HG03342 (cell line): Measurements from ENCODE around the gene KCTD12.
A peak's percentile ranks its signal among the peaks of the same experiment; 100 is the strongest.

Source experiments
- ATAC-seq: cut with Tn5 transposase; IDR thresholded peaks from one replicate; pipeline ENCODE4 v1.9.1; 2021; ENCODE audit warnings: mild to moderate bottlenecking, moderate library complexity; ENCODE audit not compliant: unreplicated experiment

The KCTD12 gene

DNA sequence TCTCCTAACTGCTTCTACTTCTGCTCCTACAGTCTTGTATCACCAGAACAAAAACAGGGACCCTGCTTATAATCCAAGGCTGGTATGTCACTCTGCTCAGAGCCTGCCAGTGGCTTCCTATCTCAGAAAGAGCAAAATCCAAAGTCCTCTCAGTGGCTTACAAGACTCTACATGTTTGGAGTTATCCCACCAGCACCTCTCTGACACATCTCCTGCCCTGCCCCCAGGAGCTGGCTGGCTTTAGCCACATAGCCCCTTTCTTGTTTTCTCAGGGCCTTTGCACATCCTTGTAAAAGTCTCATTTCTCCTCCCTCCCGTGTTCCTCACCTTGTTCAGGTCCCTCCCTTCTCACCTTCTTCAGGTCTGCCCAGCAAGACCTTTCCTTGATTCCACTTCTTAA is 2.2 kb upstream of the KCTD12 start:
- ATAC-seq = no peak

DNA sequence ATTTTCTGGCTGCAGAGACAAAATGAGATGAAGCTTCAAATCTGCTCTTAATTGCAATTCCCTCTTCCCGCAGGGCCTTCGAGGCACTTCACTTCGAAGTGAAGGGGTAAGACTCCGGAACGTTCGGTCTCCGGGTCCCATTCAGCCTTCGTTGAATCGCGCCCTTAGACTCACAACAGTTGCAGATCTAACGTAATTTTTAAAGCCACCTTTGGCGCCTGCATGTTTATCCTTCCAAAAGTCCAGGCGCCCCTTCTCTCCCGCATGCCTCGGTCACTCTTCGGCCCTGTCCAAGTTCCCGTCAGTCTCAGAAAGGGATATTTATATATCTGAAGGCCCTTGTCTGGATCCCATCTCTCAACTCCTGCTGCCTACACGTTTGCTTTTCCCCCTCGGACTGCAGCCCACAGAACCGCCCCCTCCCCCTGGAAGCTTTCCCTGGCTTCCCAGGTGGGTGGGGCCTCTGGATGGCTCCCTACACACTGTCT is 915 bp upstream of the KCTD12 start:
- no peak for ATAC-seq

DNA sequence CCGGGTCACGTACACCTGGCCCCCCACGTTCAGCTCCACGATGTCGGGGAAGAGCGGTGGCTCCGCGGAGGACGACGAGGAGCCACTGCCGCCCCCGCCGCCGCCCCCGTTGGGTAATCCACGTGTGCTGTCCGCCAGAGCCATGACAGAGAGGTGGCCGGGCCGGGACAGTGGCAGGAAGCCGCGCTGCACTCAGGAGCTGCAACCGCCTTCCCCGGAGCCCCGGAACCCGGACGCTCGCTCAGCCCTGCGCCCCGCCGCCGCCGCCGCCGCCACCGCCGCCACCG is 257 bp downstream of the KCTD12 start:
- no peak for ATAC-seq

DNA sequence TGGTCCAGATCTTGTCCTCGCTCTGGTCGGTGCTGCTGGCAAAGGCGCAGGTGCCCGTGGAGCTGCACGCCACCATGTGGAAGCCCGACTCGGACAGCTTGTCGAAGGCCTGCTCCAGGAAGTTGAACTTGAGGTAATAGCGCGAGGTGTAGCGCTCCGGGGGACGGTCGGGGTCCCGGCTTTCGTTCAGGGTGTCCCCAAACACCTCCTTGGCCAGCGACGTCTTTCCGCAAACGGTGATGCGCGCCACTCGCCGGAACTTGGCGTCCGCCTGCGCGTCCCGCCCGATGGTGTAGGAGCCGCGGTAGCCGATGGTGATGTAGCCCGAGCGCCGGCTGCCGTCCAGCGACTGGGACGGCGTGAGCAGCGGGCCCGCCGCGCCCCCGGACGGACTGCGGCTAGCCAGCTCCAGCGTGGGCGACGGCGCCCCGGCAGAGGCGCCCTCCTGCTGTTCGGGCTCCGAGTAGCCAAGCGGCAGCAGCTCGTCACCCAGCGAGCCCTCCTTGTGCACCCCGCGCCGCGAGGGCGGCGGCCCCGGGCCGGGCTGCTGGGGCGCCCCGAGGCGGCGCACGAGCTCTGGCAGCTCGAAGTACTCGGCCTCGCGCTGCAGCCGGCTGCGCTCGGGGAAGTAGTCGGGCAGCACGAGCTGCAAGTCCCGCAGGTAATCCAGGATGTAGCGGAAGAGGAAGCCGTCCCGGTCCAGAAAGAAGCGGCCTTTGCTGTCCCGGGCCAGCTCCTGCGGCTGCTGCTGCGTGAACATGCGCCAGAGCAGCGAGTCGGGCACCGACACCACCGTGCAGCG is 801 bp downstream of the KCTD12 start:
- ATAC-seq = peak; percentile 48

DNA sequence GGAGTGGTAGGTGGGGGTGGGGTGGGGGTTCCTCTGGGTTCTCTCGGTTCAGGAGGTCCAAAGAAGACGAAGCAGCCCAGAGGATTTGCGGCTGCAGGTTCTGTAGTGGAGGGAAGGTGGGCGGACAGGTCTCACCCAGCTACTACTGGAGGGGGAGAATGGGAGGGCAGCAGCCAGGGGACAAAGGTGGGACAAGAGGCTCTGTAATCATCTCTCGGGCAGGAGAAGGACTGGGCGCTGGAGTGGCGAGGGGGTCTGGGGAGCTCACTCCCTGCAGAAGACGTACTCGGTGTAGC is 1.4 kb downstream of the KCTD12 start:
- no peak for ATAC-seq

DNA sequence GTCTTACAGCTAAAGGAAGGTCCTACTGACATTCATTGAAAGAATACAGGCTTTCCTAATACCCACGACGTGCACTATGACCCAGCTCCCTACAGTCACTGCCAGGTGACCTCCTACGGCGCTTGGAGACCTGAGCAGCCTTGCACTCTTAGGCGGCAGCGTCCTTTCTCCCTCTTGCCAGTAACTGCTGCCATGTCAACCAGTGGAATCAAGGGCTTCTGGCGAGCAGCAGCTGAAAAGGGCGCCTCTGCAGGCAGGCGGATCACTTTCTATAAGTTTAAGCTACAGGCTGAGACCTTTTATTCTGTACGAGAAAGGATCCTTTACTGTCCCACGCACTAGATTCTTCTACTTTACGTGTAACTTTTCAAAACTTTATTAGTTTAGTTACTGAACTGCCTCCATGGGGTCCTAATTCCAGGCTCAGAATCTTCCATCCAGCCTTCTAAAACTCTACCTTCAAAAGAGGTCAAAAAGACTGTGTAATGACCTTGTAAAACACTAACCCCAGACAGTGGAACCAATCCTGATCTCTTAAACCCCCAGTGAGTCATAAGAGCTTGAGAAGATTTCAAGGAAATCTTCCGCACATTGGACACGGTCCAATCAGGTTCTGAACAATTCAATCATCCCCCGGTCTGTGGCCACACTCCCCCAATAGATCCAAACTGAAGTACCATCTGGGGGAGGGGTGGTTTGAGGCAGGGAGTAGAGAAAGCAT is 1.9 kb downstream of the KCTD12 start:
- ATAC-seq = no peak

DNA sequence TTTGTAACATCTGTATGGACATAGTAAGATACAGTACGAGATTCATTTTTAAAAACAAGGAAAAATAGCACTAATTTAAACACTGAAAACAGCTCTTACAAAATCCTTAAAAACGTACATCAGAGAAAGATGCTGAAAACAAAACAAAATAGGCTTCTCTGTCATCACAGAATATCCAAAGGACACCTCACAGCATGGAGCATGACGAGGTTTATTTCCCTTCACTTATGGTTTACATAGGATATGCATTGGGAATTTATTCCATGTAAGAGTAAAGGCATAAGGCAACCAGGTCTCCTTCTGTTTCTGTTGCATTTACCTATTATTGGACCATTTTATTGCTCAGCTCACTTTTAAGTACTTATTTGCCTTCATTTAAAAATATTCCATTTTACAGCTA is 3.0 kb downstream of the KCTD12 start:
- ATAC-seq = no peak

DNA sequence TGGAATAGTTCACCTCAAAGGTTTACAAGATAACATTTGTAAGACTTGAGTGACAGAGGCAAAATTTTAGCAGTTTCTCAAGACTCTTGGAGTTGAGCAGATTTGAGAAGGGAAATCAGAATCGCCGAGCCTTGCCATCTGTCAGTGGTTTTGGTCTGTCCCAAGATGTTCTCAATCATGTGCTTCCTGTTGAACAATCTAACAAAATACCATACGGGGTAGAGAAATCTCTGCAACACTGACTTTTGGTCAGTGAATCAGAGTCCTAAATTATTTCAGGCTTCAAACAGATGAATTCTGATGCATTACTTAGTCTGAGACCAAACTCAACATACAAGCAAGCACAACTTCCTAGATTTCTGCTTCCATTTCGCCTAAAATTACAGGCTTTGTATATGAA is 3.8 kb downstream of the KCTD12 start:
- ATAC-seq = no peak

DNA sequence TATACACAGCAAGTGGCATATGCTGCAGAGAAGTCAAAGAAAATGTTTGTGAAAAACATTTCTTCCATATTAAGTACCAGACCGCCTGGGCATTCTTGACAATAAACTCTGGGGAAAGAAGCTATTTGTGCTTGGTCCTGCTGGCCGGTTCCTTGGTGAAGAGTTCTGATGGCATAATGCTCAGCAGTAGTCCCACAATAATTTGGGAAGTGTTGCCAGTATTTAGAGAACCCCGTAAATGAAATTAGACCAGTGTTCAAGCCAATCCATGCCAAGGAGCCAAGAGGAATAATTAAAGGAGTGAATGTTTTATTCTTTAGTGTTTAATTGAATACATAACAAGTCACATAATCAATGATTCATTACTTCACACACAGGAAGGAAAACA is 6.3 kb downstream of the KCTD12 start:
- no peak for ATAC-seq

DNA sequence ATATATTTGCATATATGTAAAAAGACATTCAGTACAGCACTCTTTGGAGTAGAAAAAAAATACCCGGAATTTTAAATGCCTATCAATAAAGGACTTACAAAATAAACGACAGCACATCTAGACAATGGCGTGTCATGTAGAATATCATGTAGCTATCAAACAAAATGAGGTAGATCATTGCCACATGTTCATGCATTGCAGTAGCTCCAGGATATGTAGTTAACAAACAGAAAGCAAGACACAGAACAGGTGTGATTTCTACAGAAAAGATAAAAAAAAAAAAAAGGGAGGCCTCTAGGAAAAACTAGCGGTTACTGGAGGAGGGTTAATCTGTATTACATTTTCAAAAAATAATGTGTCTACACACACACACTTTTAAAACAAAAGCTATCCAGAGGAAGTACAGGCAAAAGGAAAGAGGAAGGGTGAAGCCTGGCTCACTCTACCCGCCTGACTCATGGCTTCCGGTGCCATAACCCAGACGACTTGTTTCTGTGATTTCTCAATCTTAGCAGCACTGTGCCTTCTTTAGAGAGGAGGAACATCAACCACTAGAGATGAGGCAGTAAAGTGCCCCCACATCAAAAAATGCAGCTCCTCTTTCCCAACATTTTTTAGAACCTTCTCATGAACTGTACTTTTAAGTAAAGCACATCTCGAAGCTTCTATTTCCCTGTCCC is 6.9 kb downstream of the KCTD12 start:
- peak; percentile 97 for ATAC-seq

DNA sequence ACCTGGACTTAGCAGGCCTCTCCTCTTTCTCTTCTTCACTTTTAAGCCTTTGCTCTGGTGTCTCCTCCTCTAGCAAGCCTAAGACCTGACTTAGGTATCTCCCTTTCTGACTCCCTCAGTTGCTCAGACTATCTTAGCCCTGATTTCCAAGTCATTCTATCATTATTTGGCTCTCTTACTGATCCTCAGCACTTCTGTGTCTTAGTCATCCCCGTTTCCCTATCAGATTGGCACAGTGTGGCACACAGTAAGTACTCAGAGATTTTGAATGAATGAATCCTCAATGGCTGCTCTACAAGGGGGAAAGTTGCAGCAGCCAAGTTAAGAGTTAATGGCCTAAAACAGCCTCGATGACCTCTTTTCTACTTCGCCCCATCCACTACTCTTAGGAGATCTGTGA is 8.2 kb downstream of the KCTD12 start:
- no peak for ATAC-seq

DNA sequence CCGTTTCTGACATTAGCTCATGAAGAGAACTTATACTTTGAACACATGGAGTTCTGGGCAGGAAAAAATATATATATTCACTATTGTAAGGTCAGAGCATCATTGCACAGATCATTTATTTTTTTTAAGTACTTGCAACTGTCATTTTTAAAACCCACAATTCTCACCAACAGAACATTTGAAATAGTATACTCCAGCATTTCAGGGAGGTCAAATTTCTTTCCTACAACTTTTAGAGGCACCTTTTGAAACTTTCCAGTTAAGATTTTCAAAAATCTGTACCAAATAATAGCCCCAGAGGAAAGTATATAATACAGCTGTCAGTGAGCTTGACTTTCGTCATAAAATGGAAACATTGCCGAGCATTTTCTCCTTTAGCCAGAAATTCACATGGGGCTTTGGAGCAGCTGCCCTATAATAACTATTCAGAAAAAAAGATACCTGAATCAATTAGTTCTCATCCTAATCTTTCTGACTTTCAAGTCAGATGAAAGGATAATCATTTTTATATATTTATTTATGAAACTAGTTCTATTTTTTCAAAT is 10.9 kb downstream of the KCTD12 start:
- ATAC-seq = no peak

DNA sequence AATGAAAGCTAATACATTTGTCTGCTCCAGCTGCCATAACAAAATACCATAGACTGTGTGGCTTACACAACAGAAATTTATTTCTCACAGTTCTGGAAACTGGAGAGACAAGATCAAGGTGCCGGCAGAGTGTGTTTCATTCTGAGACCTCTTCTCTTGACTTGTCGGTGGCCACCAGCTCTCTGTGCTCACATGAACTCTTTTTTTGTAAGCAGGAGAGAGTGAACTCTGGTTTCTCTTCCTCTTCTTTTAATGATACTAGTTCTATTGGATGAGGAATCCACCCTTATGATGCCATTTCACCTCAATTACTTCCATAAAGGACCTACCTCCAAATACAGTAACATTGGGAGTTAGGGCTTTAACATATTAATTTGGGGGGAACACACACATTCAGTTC is 11.7 kb downstream of the KCTD12 start:
- peak; percentile 74 for ATAC-seq

DNA sequence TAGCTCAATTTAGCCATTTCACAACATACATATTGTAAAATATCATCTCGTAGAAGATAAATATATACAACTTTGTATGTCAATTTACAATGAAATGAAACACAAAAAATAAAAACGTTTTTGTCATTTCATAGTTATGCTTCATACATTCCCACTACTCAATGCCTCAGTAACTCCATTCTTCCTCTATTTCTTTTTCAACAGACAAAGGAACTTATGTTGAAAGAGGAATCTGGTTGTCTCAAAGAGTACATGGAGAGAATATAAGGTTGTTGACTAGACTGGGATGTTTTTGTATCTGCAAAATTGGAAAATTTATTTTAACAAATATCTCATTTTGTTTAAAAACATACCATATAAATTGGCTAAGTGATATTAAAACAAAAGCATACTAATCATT is 12.8 kb downstream of the KCTD12 start:
- no peak for ATAC-seq

DNA sequence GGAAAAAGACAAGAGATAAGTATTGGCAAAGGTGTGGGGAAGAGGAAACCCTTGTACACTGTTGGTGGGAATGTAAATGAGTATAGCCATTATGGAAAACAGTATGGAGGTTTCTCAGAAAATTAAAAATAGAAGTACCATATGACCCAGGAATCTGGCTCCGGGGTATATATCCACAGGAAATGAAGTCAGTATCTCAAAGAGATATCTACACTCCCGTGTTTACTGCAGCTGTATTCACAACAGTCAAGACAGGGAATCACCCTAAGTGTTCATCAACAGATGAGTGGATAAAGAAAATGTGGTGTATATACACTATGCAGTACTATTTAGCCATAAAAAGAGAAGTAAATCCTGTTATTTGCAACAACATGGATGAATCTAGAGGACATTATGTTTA is 13.5 kb downstream of the KCTD12 start:
- ATAC-seq = no peak

DNA sequence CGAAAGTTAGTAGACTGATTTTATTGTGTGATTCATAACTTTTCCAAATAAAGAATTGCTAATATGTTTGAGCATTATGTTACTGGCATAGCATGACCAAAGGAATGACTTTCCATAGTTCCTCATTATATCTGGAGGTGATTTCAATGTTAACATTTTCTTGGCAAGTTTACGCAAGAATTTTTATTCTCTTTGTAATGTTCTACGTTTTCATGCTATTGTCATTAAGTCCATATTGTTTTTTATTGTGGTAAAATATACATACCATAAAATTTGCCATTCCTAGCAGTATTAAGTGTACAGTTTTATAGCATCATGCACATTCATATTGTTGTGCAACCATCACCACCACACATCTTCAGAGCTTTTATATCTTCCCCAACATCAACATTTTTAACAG is 14.8 kb downstream of the KCTD12 start:
- no peak for ATAC-seq

DNA sequence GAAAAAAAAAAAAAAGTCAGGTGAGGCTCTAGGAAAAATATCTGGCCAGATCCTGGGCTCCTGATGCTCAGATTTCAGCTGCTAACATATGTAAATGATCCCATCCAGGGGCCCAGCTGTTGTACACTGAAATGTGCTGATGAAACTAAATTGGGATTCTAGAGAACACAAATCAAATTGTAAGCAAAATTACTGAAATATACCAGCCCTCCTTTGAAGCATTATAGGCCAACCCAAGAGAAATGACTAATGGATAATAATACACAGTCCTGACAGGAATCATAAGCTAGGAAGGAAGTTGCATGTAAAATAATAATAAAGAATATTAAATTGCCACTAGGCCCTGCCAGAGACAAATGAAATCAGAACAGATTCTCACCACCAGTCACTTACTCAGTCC is 17.8 kb downstream of the KCTD12 start:
- no peak for ATAC-seq

DNA sequence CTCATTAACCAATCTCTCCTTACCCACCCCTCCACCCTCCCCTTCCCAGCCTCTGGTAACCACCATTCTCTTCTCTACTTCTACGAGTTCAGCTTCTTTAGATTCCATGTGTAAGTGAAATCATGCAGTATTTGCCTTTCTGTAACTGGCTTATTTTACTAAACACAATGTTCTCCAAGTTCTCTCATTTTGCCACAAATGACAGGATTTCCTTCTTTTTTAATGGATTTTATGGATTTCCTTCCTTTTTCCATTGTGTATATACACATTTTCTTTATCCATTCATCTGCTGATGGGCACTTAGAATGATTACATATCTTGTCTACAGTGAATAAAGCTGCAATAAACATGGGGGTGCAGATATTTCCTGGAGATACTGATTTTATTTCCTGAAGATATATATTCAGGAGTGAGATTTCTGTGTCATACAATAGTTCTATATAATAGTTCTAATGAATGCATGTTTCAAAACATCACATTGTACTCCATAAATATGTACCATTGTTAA is 20.2 kb downstream of the KCTD12 start:
- no peak for ATAC-seq

DNA sequence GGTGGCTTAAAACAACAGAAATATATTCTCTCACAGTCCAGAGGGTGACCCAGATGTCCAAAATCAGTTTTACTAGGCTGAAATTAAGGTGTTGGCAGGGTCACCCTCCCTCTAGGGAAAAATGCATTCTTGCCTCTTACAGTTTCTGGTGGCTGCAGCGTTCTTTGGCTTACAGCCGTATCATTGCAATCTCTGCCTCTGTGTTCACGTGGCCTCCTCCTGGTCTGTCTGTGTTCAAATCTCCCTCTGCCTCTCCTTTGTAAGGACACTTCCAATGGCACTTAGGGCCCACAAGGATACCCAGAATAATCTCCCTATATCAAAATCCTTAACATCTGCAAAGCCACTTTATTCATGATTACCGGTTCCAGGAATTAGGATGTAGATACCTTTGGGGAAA is 21.1 kb downstream of the KCTD12 start:
- no peak for ATAC-seq

DNA sequence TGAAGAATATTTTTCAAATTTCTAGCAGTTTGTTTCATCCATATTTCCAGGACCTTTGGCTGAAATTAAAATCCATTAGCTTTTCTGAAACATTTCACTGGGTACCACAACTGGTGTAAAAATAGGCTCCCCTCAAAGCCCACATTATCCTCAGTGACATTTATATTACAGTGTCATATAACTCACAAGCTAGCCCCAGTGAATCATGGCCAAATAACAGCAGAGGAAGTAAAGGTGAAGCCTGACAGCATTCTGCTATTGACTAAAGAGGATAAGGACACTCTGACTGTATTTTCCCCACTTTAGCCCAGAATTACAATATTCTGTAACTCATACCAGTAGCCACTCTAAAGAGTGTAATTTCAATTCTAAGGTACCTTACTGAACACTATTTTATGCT is 21.9 kb downstream of the KCTD12 start:
- no peak for ATAC-seq

DNA sequence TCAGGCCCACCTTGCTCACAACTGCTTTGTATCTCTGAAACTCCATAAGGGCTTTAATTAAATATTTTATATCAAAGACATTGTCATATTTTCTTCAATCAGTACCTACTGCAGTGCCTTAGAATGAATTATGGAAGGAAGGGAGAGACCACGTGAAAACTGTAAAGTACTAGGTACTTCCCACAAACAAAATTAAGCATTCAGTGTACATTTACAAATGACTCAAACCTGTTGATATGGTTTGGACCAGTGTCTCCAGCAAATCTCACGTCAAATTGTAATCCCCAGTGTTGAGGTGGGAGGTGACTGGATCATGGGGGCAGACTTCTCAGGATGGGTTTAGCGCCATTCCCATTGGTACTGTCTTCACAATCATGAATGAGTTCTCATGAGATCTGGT is 23.2 kb downstream of the KCTD12 start:
- no peak for ATAC-seq

DNA sequence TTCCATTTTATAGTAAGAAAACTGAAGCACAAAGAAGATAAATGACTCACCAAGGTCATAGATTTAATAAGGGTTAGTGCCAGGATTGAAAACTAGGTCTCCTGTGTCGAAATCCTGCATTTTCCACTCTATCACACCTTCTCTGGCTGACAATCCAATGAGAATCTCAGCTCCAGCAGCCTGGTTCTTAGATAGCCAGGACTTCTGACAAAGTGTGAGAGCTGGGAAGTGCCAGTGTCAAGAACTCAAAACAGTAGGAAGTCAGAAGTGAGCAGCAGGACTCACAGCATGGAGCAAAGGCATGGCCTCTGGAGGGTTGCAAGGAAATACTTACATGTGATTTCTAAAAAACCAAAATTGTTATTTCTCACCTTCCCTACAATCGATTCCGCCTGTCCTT is 24.3 kb downstream of the KCTD12 start:
- ATAC-seq = no peak
